Right atrium auricular region (tissue), 2 donors: ENCODE results near the gene MRPL1. TPM values are rescaled to one million over a fixed set of nuclear protein-coding genes. Genes with fewer than 3 reads are reported as not detected.

ENCODE experiments used
- DNase-seq: peaks from one replicate; pipeline ENCODE4 v3.0.0-alpha.2; 2019; ENCODE audit warnings: low spot score
- H3K27ac ChIP-seq, 2 donors: fragments of 200-600 bp; sonication (generic); 1 replicate in 1 of 2; 2 replicates in 1 of 2; pipeline ENCODE4 v1.5.1; 2016 to 2019
- H3K27me3 ChIP-seq, 2 donors: fragments of 200-600 bp; sonication (generic); one replicate each; pipeline versions ENCODE4 v1.5.1 to v1.6.0; 2017 to 2019
- H3K36me3 ChIP-seq: fragments of 200-600 bp; sonication (generic); one replicate; pipeline ENCODE4 v1.5.1; 2016
- H3K4me1 ChIP-seq, 2 donors: fragments of 200-600 bp; sonication (generic); one replicate each; pipeline versions ENCODE4 v1.5.1 to v1.6.0; 2017 to 2019
- H3K4me3 ChIP-seq, 2 donors: fragments of 200-600 bp; sonication (generic); 1 replicate in 1 of 2; 2 replicates in 1 of 2; pipeline ENCODE4 v1.5.1; 2017 to 2019; ENCODE audit warnings: mild to moderate bottlenecking in 1 of 2, moderate library complexity in 1 of 2
- H3K9me3 ChIP-seq, 2 donors: fragments of 200-600 bp; sonication (generic); one replicate each; pipeline ENCODE4 v1.5.1; 2019
- CTCF ChIP-seq, 2 donors: fragments of 200-600 bp; sonication (generic); IDR thresholded peaks; one replicate each; pipeline ENCODE4 v1.5.1; 2019; ENCODE audit warnings: antibody characterized with exemption in 2 of 2
- total RNA-seq, 2 donors: library from RNA; depleted of rRNA; stranded (reverse); fragments of >200 nt; gene quantifications; one replicate each; pipeline ENCODE4 v1.1.0, GENCODE V29; 2016

The MRPL1 gene
- total RNA-seq, 2 donors from 2014 or later: 17.4 to 32.0 TPM

- Histone ChIP-seq H3K9me3 (no peaks in the 10 kb centered on the region), H3K27me3 (no peaks in the 10 kb centered on the region), H3K36me3 (peaks cover 24% of the 10 kb centered on the region), H3K4me1 (no peaks in the 10 kb centered on the region), H3K4me3 (no peak overlapping the region), H3K27ac (no peak overlapping the region)
- TF ChIP-seq CTCF (IDR thresholded peaks at IDR 0.05): no peak
- no peak for DNase-seq
These were observed 30.8 kb downstream of the MRPL1 start for GRCh38 chr4:77893451-77893850.

GRCh38 chr4:77899607-77900006, 37.0 kb downstream of the MRPL1 start:
- H3K36me3 ChIP-seq: peaks cover 4% of the 10 kb centered on the region

GRCh38 chr4:77903186-77903585, 40.6 kb downstream of the MRPL1 start:
- DNase-seq: no peak
- Histone ChIP-seq H3K27me3 (no peaks in the 10 kb centered on the region), H3K4me3 (no peak overlapping the region), H3K36me3 (peaks cover 7% of the 10 kb centered on the region), H3K4me1 (no peaks in the 10 kb centered on the region), H3K9me3 (no peaks in the 10 kb centered on the region), H3K27ac (no peak overlapping the region)
- TF ChIP-seq CTCF (IDR thresholded peaks at IDR 0.05): no peak

More at GRCh38 chr4:77899607-77900006, 37.0 kb downstream of the MRPL1 start:
- Histone ChIP-seq H3K4me3 (no peak overlapping the region), H3K27ac (no peak overlapping the region), H3K9me3 (no peaks in the 10 kb centered on the region), H3K4me1 (no peaks in the 10 kb centered on the region), H3K27me3 (no peaks in the 10 kb centered on the region)
- TF ChIP-seq CTCF (IDR thresholded peaks at IDR 0.05): no peak
- DNase-seq: no peak

- TF ChIP-seq CTCF (IDR thresholded peaks at IDR 0.05): no peak
- no peak for DNase-seq
- H3K4me3 ChIP-seq: no peak overlapping the region
- no peaks in the 10 kb centered on the region for H3K27me3 ChIP-seq
- H3K27ac ChIP-seq: no peak overlapping the region
- H3K36me3 ChIP-seq: peaks cover 15% of the 10 kb centered on the region
- H3K4me1 ChIP-seq: no peaks in the 10 kb centered on the region
- H3K9me3 ChIP-seq: no peaks in the 10 kb centered on the region
These were observed 43.1 kb downstream of the MRPL1 start for GRCh38 chr4:77905651-77906263.

- no peaks in the 10 kb centered on the region for H3K27me3 ChIP-seq
- peaks cover 15% of the 10 kb centered on the region for H3K36me3 ChIP-seq
- no peaks in the 10 kb centered on the region for H3K4me1 ChIP-seq
- H3K4me3 ChIP-seq: no peak overlapping the region
- no peak overlapping the region for H3K27ac ChIP-seq
- no peaks in the 10 kb centered on the region for H3K9me3 ChIP-seq
- no peak for DNase-seq
- TF ChIP-seq CTCF (IDR thresholded peaks at IDR 0.05): no peak
These were observed 48.0 kb downstream of the MRPL1 start for GRCh38 chr4:77910676-77911075.

GRCh38 chr4:77911091-77911490, 48.5 kb downstream of the MRPL1 start:
- no peak for DNase-seq

More at GRCh38 chr4:77911091-77911490, 48.5 kb downstream of the MRPL1 start:
- Histone ChIP-seq H3K27me3 (no peaks in the 10 kb centered on the region), H3K9me3 (no peaks in the 10 kb centered on the region), H3K27ac (no peak overlapping the region), H3K36me3 (peaks cover 15% of the 10 kb centered on the region), H3K4me3 (no peak overlapping the region), H3K4me1 (no peaks in the 10 kb centered on the region)
- no peak for TF ChIP-seq CTCF (IDR thresholded peaks at IDR 0.05)
